Liver (tissue), 9 donors: ENCODE data around the gene CACNA1C. TPM values are rescaled to one million over a fixed set of nuclear protein-coding genes. Genes with fewer than 3 reads are reported as not detected.

Source experiments
- DNase-seq: peaks from one replicate; pipeline ENCODE4 v3.0.0-alpha.2; 2017; ENCODE audit warnings: low spot score
- H3K27ac ChIP-seq, 2 donors: one replicate each; pipeline ENCODE4 v1.7.0; 2013; ENCODE audit warnings: inconsistent platforms in 2 of 2, low read length in 2 of 2, control low read depth in 1 of 2, low read depth in 1 of 2, mild to moderate bottlenecking in 1 of 2
- H3K27me3 ChIP-seq, 4 donors: one replicate each; pipeline versions ENCODE4 v1.6.1 to v1.7.0; 2013; ENCODE audit warnings: low read length in 3 of 4, inconsistent platforms in 1 of 4, mild to moderate bottlenecking in 1 of 4, moderate library complexity in 1 of 4; ENCODE audit not compliant: control insufficient read depth in 4 of 4, insufficient read depth in 4 of 4
- H3K36me3 ChIP-seq, 4 donors: one replicate each; pipeline versions ENCODE4 v1.6.1 to v1.7.0; 2013; ENCODE audit warnings: low read length in 3 of 4, mild to moderate bottlenecking in 3 of 4, low read depth in 1 of 4, moderate library complexity in 1 of 4; ENCODE audit not compliant: control insufficient read depth in 4 of 4, insufficient read depth in 3 of 4
- H3K4me1 ChIP-seq, 4 donors: one replicate each; pipeline versions ENCODE4 v1.6.1 to v1.7.0; 2013; ENCODE audit warnings: low read length in 3 of 4, mild to moderate bottlenecking in 3 of 4, moderate library complexity in 1 of 4; ENCODE audit not compliant: control insufficient read depth in 4 of 4, insufficient read depth in 4 of 4
- H3K4me3 ChIP-seq, 3 donors: one replicate each; pipeline versions ENCODE4 v1.6.1 to v1.7.0; 2013; ENCODE audit warnings: low read length in 3 of 3, control low read depth in 1 of 3, low read depth in 1 of 3, mild to moderate bottlenecking in 1 of 3
- H3K9ac ChIP-seq, 2 donors: one replicate each; pipeline ENCODE4 v1.7.0; 2013; ENCODE audit warnings: low read length in 2 of 2, mild to moderate bottlenecking in 2 of 2, moderate library complexity in 2 of 2, control low read depth in 1 of 2, low read depth in 1 of 2
- H3K9me3 ChIP-seq, 4 donors: one replicate each; pipeline versions ENCODE4 v1.6.1 to v1.7.0; 2013; ENCODE audit warnings: low read length in 3 of 4; ENCODE audit not compliant: control insufficient read depth in 4 of 4
- ATF3 ChIP-seq: IDR thresholded peaks from 2 replicates; pipeline ENCODE4 v1.6.1; 2016; ENCODE audit warnings: antibody characterized with exemption
- CTCF ChIP-seq: fragments of 150-350 bp; IDR thresholded peaks from 2 replicates; pipeline ENCODE4 v1.5.1; 2017; ENCODE audit warnings: improper control_type of control experiment, low read depth, low read length; ENCODE audit not compliant: missing input control
- EGR1 ChIP-seq, 2 donors: IDR thresholded peaks; 2 replicates each; pipeline ENCODE4 v1.6.1; 2016 to 2018; ENCODE audit warnings: antibody characterized with exemption in 2 of 2, low read depth in 2 of 2
- FOXA1 ChIP-seq: IDR thresholded peaks from 2 replicates; pipeline ENCODE4 v1.6.1; 2016; ENCODE audit warnings: antibody characterized with exemption
- FOXA2 ChIP-seq: IDR thresholded peaks from 2 replicates; pipeline ENCODE4 v1.6.1; 2016; ENCODE audit warnings: antibody characterized with exemption
- HNF4A ChIP-seq, 2 donors: conservative IDR thresholded peaks; 2 replicates each; pipeline ENCODE4 v1.6.1; 2016; ENCODE audit warnings: antibody characterized with exemption in 2 of 2, mild to moderate bottlenecking in 2 of 2
- JUND ChIP-seq, 2 donors: IDR thresholded peaks; 2 replicates each; pipeline ENCODE4 v1.6.1; 2016; ENCODE audit warnings: antibody characterized with exemption in 2 of 2
- NR2F2 ChIP-seq: IDR thresholded peaks from 2 replicates; pipeline ENCODE4 v1.6.1; 2016; ENCODE audit warnings: antibody characterized with exemption
- RAD21 ChIP-seq, 2 donors: IDR thresholded peaks; 2 replicates each; pipeline ENCODE4 v1.6.1; 2016; ENCODE audit warnings: antibody characterized with exemption in 2 of 2, mild to moderate bottlenecking in 2 of 2
- RXRA ChIP-seq, 2 donors: IDR thresholded peaks; 2 replicates each; pipeline ENCODE4 v1.6.1; 2017 to 2018; ENCODE audit warnings: antibody characterized with exemption in 2 of 2, mild to moderate bottlenecking in 1 of 2
- SP1 ChIP-seq: IDR thresholded peaks from 2 replicates; pipeline ENCODE4 v1.6.1; 2018; ENCODE audit warnings: antibody characterized with exemption, mild to moderate bottlenecking
- TAF1 ChIP-seq: conservative IDR thresholded peaks from 2 replicates; pipeline ENCODE4 v1.6.1; 2016; ENCODE audit warnings: antibody characterized with exemption, mild to moderate bottlenecking
- YY1 ChIP-seq: IDR thresholded peaks from 2 replicates; pipeline ENCODE4 v1.6.1; 2016; ENCODE audit warnings: antibody characterized with exemption, mild to moderate bottlenecking
- WGBS: extraction: QIAGEN DNeasy Blood & Tissue Kit; methylation state at CpG from one replicate; pipeline ENCODE4 v1.1.7; 2013; 5-methylcytosine and 5-hydroxymethylcytosine counted together
- polyA plus RNA-seq, 2 donors: library from polyadenylated mRNA; stranded (reverse) in 1 of 2; unstranded in 1 of 2; fragments of 200-250 nt in 1 of 2; fragments of >200 nt in 1 of 2; fragmentation: Nextera tagmentation in 1 of 2; extraction: Ambion mirVana in 1 of 2; gene quantifications; one replicate each; pipeline versions ENCODE4 v1.2.1 to v1.2.3, GENCODE V29; 2013 to 2015
- total RNA-seq, 2 donors: library from RNA; depleted of rRNA; stranded (reverse); fragments of >200 nt; gene quantifications; one replicate each; pipeline ENCODE4 v1.2.3, GENCODE V29; 2014
- TF ChIP-seq, protein P1 (sequence below): IDR thresholded peaks from 2 replicates; pipeline ENCODE4 v1.6.1; 2016; ENCODE audit warnings: antibody characterized with exemption, mild to moderate bottlenecking
- TF ChIP-seq, protein P2 (sequence below): IDR thresholded peaks from 2 replicates; pipeline ENCODE4 v1.6.1; 2016; ENCODE audit warnings: antibody characterized with exemption
- donor health status: healthy.
- donor health status: healthy.
- donor health status: healthy.
- donor health status: healthy.
- donor health status: healthy.

CACNA1C gene
- total and polyA plus RNA-seq, 4 donors, result 0.23 to 1.9 (median 0.41) TPM

DNA sequence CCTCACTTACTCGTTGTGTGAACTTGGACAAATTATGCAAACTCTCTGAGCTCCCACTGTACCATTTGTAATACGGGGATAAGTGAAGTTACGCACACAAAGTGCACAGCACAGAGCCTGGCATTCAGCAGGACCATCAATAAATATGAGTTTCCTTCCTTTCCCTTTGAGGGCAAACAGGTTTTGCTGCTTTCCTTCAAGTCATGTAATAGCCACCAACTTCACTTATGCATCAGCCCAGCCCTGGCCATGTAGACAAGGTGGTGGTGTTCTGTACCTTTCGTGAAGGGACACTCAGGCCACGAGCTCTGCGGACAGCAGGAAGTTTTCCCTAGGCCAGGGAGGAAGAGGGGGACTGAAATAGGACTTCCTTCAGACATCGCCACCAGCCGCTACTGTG, 272.7 kb downstream of the CACNA1C start:
- Histone ChIP-seq H3K36me3 (no peaks in the 10 kb centered on the region), H3K9ac (no peak overlapping the region), H3K4me1 (no peaks in the 10 kb centered on the region), H3K9me3 (no peaks in the 10 kb centered on the region), H3K27ac (no peak overlapping the region), H3K4me3 (no peak overlapping the region), H3K27me3 (peaks cover 0 to 4% (median 0%) of the 10 kb centered on the region in 4 donors)
- no peak for DNase-seq
- TF ChIP-seq SP1 (no peak), NR2F2 (no peak), RAD21 (IDR thresholded peaks at IDR 0.05) (no peak), TAF1 (no peak), FOXA2 (no peak), RXRA (IDR thresholded peaks at IDR 0.05) (no peak), EGR1 (IDR thresholded peaks at IDR 0.05; ENCODE audit: low read depth in 2 of 2) (no peak), FOXA1 (no peak), ATF3 (no peak), YY1 (no peak), CTCF (no peak)
- TF ChIP-seq, protein P1, sequence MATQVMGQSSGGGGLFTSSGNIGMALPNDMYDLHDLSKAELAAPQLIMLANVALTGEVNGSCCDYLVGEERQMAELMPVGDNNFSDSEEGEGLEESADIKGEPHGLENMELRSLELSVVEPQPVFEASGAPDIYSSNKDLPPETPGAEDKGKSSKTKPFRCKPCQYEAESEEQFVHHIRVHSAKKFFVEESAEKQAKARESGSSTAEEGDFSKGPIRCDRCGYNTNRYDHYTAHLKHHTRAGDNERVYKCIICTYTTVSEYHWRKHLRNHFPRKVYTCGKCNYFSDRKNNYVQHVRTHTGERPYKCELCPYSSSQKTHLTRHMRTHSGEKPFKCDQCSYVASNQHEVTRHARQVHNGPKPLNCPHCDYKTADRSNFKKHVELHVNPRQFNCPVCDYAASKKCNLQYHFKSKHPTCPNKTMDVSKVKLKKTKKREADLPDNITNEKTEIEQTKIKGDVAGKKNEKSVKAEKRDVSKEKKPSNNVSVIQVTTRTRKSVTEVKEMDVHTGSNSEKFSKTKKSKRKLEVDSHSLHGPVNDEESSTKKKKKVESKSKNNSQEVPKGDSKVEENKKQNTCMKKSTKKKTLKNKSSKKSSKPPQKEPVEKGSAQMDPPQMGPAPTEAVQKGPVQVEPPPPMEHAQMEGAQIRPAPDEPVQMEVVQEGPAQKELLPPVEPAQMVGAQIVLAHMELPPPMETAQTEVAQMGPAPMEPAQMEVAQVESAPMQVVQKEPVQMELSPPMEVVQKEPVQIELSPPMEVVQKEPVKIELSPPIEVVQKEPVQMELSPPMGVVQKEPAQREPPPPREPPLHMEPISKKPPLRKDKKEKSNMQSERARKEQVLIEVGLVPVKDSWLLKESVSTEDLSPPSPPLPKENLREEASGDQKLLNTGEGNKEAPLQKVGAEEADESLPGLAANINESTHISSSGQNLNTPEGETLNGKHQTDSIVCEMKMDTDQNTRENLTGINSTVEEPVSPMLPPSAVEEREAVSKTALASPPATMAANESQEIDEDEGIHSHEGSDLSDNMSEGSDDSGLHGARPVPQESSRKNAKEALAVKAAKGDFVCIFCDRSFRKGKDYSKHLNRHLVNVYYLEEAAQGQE, result no peak
- TF ChIP-seq, protein P2, sequence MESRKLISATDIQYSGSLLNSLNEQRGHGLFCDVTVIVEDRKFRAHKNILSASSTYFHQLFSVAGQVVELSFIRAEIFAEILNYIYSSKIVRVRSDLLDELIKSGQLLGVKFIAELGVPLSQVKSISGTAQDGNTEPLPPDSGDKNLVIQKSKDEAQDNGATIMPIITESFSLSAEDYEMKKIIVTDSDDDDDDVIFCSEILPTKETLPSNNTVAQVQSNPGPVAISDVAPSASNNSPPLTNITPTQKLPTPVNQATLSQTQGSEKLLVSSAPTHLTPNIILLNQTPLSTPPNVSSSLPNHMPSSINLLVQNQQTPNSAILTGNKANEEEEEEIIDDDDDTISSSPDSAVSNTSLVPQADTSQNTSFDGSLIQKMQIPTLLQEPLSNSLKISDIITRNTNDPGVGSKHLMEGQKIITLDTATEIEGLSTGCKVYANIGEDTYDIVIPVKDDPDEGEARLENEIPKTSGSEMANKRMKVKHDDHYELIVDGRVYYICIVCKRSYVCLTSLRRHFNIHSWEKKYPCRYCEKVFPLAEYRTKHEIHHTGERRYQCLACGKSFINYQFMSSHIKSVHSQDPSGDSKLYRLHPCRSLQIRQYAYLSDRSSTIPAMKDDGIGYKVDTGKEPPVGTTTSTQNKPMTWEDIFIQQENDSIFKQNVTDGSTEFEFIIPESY, result no peak
- 69% methylated on average over 8 of the region's 8 CpGs for WGBS

GRCh38 chr12:2326470-2326869, 273.7 kb downstream of the CACNA1C start:
- 78% methylated on average over 5 of the region's 5 CpGs for WGBS

More at GRCh38 chr12:2326470-2326869, 273.7 kb downstream of the CACNA1C start:
- TF ChIP-seq YY1 (no peak), RXRA (IDR thresholded peaks at IDR 0.05) (no peak), SP1 (no peak), HNF4A (conservative IDR thresholded peaks at IDR 0.05) (no peak), FOXA1 (no peak), JUND (IDR thresholded peaks at IDR 0.05) (no peak)
- TF ChIP-seq, protein P1, result no peak
- TF ChIP-seq, protein P2, result no peak
- no peak overlapping the region for H3K9ac ChIP-seq
- no peak overlapping the region for H3K27ac ChIP-seq
- H3K36me3 ChIP-seq, result no peaks in the 10 kb centered on the region
- no peak overlapping the region for H3K4me3 ChIP-seq
- no peaks in the 10 kb centered on the region for H3K9me3 ChIP-seq
- DNase-seq, result no peak
- H3K4me1 ChIP-seq, result no peaks in the 10 kb centered on the region
- peaks cover 0 to 4% (median 0%) of the 10 kb centered on the region in 4 donors for H3K27me3 ChIP-seq
